ENCODE data around the gene PRAC2.

PRAC2 gene

GRCh38 chr17:48748718-48749566, 26.0 kb downstream of the PRAC2 start:
- intact Hi-C loops (cut with DNase I) = loop anchor here (10.0 kb wide), 1 partner anchor 246 kb away; the partner anchor contains the start of gene IGF2BP1
- DNase-seq = no peak

DNA sequence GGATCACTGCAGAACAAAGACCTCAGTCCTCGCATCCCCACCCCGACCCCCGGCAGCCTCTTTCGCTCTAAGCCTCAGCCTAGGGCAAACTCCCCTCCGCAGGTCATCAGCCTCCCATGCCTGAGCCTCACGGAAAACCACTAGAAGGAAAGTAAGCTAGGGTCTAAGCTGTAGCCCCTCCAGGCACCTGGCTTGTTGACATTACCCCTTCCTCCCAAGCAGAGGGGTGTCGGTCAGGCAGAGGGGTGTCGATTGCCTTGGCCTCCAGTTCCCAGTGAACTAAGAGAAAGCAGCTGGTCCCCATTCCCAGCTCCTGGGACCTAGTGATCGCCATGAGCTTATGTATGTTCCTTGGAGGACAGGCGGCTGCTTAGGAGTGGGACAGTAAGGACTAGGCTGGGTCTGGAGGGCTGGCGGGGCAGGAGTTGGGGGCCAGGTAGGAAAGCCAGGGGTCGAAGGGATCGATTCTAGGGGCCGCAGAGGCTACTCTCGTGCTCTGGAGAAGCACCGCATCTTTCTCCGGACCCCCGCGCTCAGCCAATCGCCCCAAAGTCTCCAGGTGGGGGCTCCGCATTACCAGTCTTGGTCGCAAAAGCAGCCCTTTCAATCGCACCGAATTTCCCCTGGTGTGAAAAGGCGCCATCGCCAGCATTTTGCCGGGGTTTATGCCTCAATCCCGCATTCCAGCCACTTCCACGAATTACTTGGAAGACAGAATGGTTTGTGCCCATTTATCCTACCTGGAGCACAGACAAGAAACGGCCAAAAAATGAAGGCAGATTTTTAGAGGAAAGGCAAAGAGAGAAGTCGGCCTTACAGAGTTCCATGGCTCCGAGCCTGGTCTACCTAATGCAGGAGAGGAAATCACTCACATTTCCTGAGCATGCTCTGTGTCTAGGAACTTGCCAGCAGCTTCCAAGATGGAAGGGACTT, 26.9 kb downstream of the PRAC2 start:
- no peak for DNase-seq
- intact Hi-C loops (cut with DNase I) = loop anchor here (10.0 kb wide), 1 partner anchor 245 kb away; the partner anchor contains the start of gene IGF2BP1

GRCh38 chr17:48751172-48751571, 28.2 kb downstream of the PRAC2 start:
- intact Hi-C loops (cut with DNase I) = no loop called here

DNA sequence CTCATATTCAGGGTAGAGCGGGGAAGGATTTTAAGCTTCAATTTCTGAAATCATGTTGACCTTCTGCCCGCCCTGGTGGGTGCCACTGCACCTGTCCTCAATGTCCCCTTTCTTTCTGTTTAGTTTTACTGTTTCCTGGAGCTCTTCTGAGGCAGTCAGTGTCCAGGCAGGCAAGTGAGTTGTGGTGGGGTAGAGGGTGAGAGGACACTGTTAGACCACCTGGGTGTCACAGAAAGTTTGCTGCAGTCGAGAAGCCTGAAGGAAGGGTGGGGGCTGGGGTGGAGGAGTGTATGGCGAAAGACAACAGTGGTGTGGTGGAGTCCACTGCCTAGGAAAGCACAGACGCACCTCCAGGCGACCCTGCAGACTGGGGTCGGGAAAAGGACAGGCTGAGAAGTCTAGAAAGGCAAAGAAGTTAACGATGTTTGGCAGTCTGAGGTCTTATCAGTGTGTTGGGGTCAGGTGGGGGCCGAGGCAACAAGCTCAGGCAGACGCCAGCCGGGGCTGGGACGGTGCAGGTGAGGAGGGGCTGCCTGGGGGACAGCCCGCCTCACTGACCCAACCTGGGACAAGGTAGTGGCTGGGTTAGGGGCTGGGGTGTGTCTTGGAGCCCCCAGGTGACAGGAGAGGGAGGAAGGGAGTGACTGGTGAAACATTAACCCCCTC, 28.9 kb downstream of the PRAC2 start:
- no peak for DNase-seq
- intact Hi-C loops (cut with DNase I) = no loop called here

More at GRCh38 chr17:48751172-48751571, 28.2 kb downstream of the PRAC2 start:
- no peak for DNase-seq

DNA sequence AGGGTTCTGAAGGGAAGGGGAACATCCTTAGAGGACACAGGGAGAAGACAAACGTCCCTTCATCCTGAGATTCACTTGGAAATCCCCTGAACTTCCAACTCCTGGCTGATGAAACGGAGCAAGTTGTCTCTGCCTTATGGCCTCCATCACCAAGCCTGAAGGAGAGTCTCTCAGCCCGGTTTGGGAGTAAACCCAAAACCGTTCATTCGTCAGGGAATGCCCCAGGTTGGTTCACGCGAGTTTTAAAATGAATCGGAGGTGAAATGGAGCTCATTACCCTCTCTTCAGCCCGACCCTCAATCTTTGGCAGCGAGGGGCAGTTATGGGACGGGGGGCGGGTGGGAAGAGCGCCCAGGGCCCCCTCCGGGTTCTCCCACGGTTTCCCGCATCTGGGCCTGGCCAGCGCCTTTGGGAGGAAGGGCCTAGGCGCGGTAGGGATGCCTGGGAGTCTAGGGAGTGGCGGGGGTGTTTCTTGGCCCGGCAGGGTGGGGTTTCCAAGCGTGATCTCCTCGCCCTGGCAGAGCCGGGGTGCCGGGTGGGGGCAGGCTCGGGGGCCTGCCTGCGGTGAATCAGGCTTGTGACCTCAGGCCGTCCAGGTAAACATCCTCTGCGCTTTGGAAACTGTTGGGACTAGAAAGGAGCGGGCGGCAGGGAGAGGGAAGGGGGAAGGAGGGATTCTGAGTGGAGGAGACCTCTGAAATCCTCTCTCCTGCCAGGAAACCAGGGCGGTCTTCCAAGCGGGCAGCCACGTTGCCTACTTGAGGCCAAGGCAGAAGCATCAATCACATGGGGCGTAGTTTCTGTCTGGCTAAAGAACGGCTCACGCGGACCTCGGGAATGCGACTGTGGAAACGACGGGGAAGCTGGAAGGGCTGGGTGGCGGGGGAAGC, 29.7 kb downstream of the PRAC2 start:
- intact Hi-C loops (cut with DNase I) = no loop called here
- no peak for DNase-seq

DNA sequence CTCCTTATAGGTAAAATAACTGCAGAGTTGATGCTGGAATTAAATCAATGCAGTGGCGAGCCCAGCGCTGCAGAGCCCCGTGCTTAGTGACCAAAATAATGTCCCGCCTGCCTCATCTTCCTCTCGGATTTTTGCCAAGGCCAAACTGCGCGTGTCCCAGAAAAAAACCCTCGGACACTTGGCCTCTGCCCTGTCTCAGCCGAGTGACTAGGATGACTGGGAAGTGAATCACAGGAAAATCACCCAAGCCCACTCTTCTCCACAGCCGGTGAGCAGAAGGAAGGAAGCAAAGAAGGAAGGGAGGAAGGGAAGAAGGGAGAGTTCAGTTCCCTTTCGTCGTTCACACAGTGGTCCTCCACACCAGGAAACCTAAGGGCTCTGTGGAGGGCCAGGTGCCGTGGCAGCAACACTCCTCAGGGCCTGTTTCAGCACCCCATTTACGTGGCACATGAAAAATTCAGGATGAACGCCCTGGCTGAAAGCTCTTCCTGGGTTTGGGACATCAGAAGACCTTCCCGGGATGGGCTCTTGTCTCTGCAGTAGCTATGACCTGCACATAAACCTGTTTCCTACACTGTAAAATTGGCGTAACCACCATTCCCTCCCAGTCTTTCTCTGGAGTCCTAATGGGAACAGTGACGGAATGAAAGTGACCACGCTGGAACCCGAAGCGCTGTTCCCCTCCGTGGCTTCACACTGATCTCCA, 31.0 kb downstream of the PRAC2 start:
- DNase-seq = no peak
- intact Hi-C loops (cut with DNase I) = no loop called here

DNA sequence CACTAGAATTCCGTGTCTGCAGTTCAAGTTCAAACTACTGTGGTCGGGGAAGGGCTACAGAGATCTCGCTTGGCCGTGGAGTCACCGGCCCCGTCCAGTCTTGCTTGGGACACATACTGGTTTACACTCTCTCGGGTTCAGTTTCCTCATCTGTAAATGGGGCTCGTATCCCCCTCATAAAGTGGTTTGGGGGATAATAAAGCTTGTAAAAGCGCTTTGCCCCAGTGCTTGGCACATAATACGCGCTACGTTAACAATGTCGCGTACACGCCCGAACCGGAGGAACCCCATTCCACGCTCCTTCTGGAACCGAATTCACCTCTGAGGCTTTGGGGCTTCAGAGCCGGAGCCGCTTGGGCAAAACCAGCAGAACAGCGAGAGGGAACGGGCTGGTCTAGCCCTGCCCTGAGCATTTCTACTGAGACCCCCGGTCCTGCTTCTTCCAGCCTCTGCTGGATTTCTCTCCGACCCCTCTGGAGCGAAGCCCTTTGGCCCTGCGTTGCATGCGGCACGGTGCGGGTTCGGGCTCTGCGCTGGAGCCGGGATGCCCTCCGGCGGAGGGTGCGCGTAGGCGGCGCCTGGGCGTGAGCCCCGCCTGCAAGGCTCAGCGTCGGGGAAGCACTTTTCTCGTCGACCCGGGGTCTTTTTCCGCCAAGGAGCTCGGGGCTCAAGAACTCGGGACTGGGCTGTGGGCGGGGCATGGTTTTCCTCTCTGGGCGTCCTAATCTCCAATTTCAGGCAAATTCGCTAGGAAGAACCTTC, 31.7 kb downstream of the PRAC2 start:
- DNase-seq = no peak
- intact Hi-C loops (cut with DNase I) = no loop called here

GRCh38 chr17:48755356-48755755, 32.4 kb downstream of the PRAC2 start:
- intact Hi-C loops (cut with DNase I) = no loop called here
- DNase-seq = no peak

GRCh38 chr17:48756830-48757251, 33.9 kb downstream of the PRAC2 start:
- DNase-seq = no peak
- intact Hi-C loops (cut with DNase I) = no loop called here

GRCh38 chr17:48757524-48757961, 34.6 kb downstream of the PRAC2 start:
- DNase-seq = no peak
- intact Hi-C loops (cut with DNase I) = no loop called here

GRCh38 chr17:48759288-48759687, 36.3 kb downstream of the PRAC2 start:
- no peak for DNase-seq
- intact Hi-C loops (cut with DNase I) = no loop called here

- no peak for DNase-seq
Observed at GRCh38 chr17:48760411-48760810, 37.4 kb downstream of the PRAC2 start.

DNA sequence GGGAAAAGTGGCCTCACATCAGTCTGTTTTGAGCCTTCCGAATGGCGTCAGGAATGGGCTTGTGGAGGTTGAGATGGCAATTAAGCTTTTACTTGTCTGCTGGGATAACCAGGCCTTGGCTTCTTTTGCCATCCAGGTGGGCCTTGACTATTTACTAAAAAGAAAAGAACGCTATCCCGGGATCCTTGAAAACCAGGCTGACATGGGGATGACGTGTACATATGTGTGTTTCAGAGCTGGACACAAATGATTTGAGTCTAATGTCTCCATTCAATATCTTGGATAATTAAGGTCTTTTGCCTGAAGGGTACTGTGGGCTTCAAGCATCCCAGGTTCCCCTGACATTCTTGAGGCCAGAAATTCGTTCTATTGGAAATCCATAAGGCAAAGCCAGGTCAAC, 38.1 kb downstream of the PRAC2 start:
- intact Hi-C loops (cut with DNase I) = no loop called here
- DNase-seq = no peak

More at GRCh38 chr17:48760411-48760810, 37.4 kb downstream of the PRAC2 start:
- intact Hi-C loops (cut with DNase I) = no loop called here

GRCh38 chr17:48767263-48767774, 44.3 kb downstream of the PRAC2 start:
- intact Hi-C loops (cut with DNase I) = no loop called here
- DNase-seq = no peak

DNA sequence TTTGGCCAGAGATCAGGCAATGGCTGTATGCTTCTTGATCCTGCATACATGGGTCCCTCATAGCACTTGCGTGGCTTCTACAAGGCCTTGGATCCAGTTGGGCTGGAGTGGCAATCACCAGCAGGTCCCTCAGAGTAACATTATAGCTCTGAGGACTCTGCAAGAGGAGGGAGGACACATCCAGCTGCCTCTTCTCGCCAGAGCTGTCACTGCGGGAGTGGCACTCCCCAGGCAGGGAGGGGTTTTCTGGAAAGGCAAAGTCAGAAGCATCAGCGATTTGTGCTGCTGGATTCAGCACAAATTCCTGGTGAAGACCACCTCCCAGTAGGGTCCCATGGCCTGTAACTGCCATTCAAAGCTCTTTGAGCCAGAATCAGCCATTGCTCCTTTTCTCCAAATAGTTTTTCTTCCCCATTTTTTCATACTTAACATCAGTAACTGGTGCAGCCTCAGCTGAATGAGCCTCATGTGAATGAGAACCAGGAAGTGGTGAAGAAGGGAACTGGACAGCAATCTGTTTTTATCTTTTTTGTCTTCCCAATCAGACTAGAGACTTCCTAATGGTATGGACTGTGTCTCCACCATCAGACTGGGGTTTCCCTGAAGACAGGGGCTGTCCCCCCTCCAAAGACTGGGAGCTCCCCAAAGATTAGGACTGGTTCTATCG, 46.2 kb downstream of the PRAC2 start:
- no peak for DNase-seq
- intact Hi-C loops (cut with DNase I) = no loop called here

DNA sequence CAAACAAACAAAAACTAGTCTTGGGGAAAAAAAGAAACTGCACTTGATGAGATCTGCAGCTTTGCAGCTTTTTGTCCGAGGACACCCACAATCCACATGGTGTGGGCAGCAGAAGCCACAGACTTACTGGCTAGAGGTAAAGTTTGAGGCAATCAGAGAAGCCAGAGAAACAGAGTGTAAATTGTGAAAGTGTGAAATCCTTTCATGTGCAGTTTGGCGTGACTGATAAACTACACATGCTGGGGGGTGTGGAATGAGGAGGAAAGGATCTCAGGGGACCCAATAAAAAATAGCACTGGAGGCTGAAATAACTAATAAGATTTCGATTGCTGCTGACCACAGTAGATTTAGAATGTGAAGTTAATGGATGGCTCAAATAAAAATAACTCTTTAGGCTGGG, 48.0 kb downstream of the PRAC2 start:
- no peak for DNase-seq
- intact Hi-C loops (cut with DNase I) = no loop called here

Measured in head of caudate nucleus (tissue), 42 donors.